ENCODE measurements around the gene MARCHF2.
"Not testable (repeated sequence)": the region's sequence is repeated elsewhere in the genome, so short reads cannot be mapped to it uniquely, and the experiment has no call there.

Gene MARCHF2

GRCh38 chr19:8370176-8371010 is 42.7 kb upstream of the MARCHF2 start:
- TF ChIP-seq ZFX (IDR thresholded peaks at IDR 0.05; ENCODE audit: borderline replicate concordance) (no peak), CTCF (IDR thresholded peaks at IDR 0.05) (no peak)
- H3K27ac ChIP-seq = peak overlapping the region; percentile 96

GRCh38 chr19:8371011-8371804 is 41.9 kb upstream of the MARCHF2 start:
- H3K27ac ChIP-seq = peak overlapping the region; percentile 96
- TF ChIP-seq ZFX (IDR thresholded peaks at IDR 0.05; ENCODE audit: borderline replicate concordance) (no peak), CTCF (IDR thresholded peaks at IDR 0.05) (no peak)

- H3K27ac ChIP-seq = peak overlapping the region; percentile 96
- peak; percentile 83 for TF ChIP-seq CTCF (IDR thresholded peaks at IDR 0.05)
- no peak for TF ChIP-seq ZFX (IDR thresholded peaks at IDR 0.05; ENCODE audit: borderline replicate concordance)
Observed at GRCh38 chr19:8373867-8374813, 39.0 kb upstream of the MARCHF2 start.

- peak overlapping the region; percentile 96 for H3K27ac ChIP-seq
Observed at GRCh38 chr19:8375766-8376165, 37.3 kb upstream of the MARCHF2 start.

- peak overlapping the region; percentile 96 for H3K27ac ChIP-seq
Observed at GRCh38 chr19:8376373-8376974, 36.6 kb upstream of the MARCHF2 start.

GRCh38 chr19:8377598-8377997 is 35.5 kb upstream of the MARCHF2 start:
- H3K27ac ChIP-seq = peak overlapping the region; percentile 96; the same call in 1 of the 2 replicates
- no peak for TF ChIP-seq CTCF (IDR thresholded peaks at IDR 0.05)
- no peak for TF ChIP-seq ZFX (IDR thresholded peaks at IDR 0.05; ENCODE audit: borderline replicate concordance)

GRCh38 chr19:8379156-8379891 is 33.8 kb upstream of the MARCHF2 start:
- H3K27ac ChIP-seq = not testable (repeated sequence)

GRCh38 chr19:8384569-8384968 is 28.5 kb upstream of the MARCHF2 start:
- H3K27ac ChIP-seq = peak overlapping the region; percentile 99; the same call in 1 of the 2 replicates

- peak overlapping the region; percentile 99 for H3K27ac ChIP-seq
Observed at GRCh38 chr19:8385103-8385502, 28.0 kb upstream of the MARCHF2 start.

GRCh38 chr19:8385566-8385965 is 27.5 kb upstream of the MARCHF2 start:
- H3K27ac ChIP-seq = peak overlapping the region; percentile 99

- peak overlapping the region; percentile 99 for H3K27ac ChIP-seq
Observed at GRCh38 chr19:8386419-8386818, 26.7 kb upstream of the MARCHF2 start.
